NCI-H1436 treated with DMSO at 0.1 percent for 48 hours (cell line): ENCODE results near the gene KCNK6.
"Not testable (repeated sequence)": the region's sequence is repeated elsewhere in the genome, so short reads cannot be mapped to it uniquely, and the experiment has no call there.

Source experiments
- DNase-seq: peaks from one replicate; lab custom pipeline; 2025; lab: John Stamatoyannopoulos, UW

Gene KCNK6

DNA sequence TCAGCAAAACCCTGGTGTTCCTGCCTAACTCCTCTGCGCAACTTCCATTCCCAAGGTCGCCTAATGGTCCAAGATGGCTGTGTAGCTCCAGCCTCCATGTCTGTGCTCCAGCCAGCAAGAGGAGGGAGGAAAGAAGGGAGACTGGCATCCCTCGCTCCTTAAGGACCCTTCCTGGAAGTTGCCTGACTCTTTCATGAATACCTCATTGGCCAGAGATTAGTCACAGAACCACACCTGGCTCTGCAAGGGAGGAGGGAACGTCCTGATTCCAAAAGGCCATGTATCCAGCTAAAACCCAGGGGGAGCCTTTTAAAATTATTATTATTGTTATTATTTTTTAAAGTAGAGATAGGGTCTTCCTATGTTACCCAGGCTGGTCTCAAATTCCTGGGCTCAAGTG is 4.8 kb downstream of the KCNK6 start:
- DNase-seq: no peak

DNA sequence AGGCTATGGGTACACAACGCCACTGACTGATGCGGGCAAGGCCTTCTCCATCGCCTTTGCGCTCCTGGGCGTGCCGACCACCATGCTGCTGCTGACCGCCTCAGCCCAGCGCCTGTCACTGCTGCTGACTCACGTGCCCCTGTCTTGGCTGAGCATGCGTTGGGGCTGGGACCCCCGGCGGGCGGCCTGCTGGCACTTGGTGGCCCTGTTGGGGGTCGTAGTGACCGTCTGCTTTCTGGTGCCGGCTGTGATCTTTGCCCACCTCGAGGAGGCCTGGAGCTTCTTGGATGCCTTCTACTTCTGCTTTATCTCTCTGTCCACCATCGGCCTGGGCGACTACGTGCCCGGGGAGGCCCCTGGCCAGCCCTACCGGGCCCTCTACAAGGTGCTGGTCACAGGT is 6.9 kb downstream of the KCNK6 start:
- DNase-seq: no peak

DNA sequence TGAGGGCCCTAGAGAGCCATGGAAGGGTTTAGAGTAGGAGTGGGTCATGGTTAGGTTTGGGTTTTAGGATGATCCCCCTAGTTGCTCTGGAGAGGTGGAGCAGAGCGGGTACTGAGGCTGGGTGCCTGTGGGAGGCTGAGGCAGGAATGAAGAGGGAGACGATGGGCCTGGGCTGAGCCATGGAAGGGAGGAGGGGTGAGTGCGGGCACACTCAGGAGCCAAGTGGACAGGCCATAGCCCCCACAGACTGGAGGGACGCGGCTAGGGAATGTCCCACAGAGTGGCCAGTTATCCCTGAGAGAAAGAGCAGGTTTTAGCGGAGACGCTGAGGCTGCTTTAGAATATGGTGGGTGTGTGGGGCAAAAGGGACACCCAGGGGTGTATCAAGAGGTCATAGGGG is 10.0 kb downstream of the KCNK6 start:
- no peak for DNase-seq

DNA sequence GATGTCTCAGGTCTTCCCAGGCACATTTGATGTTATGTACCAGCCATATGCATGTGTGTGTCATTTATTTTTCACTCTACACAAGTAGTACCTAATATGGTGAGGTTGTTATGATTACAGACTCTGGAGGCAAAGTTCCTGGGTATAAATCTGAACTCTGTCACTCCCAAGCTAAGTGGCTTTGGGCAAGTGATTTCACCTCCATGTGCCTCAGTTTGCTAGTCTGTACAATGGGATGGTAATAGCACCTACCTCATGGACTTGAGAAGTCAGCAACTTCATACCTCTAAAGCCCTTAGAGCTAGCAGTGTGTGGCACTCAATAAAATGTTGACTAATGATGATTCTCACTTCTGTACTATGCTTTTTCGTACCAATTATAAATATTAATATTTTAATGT is 12.1 kb downstream of the KCNK6 start:
- no peak for DNase-seq

DNA sequence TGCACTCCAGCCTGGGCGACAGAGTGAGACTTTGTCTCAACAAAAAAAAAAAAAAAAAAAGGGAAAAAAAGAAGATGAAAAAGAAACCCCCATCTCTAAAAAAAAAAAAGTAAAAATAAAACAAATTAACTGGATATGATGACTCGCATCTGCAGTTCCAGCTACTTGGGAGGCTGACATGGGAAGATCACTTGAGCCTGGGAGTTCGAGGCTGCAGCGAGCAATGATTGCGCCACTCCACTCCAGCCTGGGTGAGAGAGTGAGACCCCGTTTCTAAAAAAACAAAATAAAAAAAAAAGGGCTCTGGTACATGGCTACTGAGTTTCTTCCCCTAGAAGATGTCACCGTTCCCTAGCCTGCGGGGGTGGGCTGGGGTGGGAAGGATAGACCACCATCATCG is 13.6 kb downstream of the KCNK6 start:
- DNase-seq: no peak

DNA sequence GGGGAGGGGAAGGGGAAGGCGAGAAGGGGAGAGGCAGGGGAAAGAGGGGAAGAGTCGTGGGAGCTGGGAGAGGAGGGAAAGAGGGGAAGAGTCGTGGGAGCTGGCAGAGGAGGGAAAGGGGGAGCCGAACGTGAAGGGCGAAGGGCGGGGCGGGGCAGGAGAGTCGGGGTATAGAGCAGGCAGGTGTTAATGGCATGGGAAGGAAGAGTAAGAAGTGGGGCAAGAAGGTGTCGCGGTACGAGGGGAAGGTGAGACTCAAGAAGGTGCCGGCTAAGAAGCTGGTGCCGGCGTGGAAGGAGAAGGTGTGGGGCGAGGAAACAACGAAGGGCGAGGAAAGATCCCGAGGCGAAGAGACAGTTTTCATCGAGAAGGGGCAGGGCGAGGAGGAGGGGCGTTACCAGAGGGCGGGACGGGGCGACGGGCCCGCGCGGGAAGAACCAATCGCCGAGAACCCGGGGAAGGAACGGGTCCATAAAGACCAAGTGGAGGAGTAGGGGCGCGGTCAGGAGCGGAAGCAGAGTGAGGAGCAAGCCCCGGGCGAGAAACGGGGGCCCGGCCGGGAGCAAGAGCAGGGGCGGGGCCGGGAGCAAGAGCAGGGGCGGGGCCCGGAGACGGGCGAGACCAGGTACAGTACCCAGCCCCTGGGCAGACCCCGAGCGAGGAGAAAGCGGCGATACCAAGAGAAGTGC is 16.4 kb downstream of the KCNK6 start:
- DNase-seq: peak; percentile 91

DNA sequence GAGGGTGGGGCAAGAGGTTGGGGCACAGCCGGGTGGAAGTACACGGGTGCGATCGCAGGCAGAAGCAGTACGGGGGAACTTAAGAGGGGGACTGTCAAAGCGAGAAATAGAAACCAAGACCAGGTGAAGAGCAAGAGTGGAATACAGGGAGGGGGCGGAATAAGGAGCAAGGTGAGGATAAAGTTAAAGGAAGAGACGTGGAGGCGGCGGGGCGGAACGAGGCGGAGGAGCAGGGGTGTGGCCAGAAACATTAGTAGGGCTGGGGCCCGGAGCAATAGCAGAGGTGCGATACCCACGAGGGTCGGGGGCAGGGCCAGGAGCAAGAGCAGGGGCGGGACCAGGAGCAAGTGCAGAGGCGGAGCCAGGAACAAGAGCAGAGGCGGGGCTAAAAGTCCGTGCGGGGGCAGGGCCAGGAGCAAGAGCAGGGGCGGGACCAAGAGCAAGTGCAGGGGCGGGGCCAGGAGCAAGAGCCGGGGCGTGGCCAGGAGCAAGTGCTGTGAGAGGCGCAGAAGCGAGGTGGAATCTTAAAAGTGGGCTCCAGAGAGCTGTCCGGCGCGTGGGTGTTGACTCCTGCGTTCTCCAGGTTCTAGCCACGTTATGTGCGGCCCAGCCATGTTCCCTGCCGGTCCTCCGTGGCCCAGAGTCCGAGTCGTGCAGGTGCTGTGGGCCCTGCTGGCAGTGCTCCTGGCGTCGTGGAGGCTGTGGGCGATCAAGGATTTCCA is 17.2 kb downstream of the KCNK6 start:
- peak; percentile 76 for DNase-seq

DNA sequence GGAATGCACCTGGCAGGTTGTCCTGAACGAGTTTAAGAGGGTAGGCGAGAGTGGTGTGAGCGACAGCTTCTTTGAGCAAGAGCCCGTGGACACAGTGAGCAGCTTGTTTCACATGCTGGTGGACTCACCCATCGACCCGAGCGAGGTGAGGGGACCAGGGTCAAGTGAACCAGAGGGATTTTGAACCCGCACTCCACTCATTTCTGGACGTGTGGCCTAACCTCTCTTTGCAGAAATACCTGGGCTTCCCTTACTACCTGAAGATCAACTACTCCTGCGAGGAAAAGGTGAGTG is 17.7 kb downstream of the KCNK6 start:
- DNase-seq: no peak

DNA sequence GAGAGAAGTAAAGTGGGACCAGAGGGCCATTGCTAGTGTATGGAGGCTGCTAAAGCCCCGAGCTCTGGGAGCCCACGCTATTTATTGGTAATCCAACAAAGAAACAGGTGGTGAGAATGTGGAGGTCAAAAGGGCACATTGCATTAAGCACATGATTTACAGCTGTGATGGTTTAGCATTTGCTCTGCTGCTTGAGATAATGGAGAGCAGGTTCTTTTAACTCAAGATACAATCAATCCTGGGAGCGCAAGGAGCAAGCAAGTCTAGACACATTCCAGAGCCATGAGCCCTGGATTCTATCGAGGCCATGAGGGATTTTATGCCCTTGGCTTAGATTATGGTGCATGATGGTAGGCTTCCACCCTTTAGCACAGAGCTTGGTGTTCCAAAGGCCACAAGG is 19.4 kb downstream of the KCNK6 start:
- not testable (repeated sequence) for DNase-seq

DNA sequence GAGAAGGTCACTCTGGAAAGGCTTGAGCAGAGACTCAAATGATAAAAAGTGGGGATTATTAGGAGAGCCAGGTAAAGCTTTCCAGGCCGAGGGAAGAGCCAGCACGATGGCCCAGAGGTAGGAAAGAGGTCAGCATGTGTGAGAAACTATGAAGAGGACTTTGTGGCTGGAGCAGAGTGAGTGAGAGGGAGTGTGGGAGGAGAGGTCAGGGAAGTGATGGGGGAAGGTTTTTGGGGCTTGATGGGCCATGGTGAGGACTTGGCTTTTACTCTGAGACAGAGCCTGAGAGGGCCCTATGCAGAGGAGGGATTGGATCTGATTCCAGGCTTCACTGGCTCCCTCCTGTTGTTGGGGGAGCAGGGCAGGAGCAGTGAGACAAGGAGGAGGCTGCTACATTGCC is 21.3 kb downstream of the KCNK6 start:
- no peak for DNase-seq

DNA sequence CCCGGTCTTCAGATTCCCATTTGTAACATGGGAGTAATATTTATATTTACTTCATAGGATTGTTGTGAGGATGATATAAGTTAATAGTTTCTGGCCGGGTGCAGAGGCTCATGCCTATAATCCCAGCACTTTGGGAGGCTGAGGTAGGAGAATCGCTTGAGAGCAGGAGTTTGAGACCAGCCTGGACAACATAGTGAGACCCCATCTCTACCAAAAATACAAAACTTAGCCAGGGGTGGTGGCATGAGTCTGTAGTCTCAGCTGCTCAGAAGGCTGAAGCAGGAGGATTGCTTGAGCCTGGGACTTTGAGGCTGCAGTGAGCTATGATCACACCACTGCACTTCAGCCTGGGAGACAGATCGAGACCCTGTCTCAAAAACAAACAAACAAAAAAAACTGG is 27.2 kb downstream of the KCNK6 start:
- no peak for DNase-seq

DNA sequence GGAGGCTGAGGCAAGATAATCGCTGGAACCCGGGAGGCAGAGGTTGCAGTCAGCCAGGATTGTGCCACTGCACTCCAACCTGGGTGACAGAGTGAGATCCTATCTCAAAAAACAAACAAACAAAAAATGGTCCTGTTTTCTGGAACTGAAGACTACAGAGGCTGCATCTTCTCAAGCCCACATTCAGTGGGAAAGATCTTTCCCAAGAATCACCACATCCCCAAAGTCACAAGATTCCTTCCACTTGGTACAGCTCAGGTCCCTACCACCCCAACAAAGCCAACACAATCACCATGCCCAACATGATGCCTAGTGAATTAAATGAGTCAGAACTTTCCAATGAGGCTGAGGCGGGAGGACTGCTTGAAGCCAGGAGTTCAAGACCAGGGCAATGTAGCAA is 31.2 kb downstream of the KCNK6 start:
- no peak for DNase-seq

DNA sequence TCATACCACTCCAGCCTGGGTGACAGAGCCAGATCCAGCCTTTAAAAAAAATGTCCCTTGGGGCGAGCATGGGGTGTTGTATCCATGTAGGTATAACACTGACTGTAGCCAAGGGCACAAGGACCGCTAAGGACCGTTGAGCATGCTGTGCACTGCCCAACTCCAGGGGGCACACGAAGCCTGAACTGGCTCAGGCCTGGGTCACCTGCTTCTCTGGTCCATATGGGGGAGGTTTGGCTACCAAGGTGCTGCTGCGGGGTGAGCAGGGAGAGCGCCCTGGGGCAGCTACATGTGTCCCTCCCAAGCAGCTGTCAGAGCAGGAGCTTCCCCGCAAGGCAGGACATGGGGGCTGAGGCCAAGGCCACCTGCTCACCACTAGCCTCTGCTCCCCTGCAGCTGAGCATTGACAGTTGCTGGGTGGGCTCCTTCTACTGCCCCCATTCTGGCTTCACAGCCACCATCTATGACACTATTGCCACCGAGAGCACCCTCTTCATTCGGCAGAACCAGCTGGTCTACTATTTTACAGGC is 32.3 kb downstream of the KCNK6 start:
- DNase-seq: no peak

DNA sequence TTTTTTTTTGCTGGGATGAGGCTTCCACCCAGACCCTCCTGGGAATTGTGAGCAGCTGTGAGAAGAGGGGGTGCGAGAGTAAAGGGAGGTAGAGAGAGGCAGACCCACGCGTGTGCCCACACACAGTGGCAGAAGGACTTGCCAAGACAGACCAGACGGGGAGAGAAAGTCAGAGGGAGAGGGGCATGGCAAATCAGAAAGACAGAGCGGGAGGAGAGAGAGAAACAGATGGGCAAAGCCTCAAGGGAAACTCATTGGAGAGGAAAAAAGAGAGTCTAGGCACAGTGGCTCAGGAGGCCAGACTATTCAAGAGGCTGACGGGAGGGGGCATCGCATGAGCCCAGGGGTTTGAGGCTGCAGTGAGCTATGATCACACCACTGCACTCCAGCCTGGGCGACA is 33.0 kb downstream of the KCNK6 start:
- DNase-seq: no peak

DNA sequence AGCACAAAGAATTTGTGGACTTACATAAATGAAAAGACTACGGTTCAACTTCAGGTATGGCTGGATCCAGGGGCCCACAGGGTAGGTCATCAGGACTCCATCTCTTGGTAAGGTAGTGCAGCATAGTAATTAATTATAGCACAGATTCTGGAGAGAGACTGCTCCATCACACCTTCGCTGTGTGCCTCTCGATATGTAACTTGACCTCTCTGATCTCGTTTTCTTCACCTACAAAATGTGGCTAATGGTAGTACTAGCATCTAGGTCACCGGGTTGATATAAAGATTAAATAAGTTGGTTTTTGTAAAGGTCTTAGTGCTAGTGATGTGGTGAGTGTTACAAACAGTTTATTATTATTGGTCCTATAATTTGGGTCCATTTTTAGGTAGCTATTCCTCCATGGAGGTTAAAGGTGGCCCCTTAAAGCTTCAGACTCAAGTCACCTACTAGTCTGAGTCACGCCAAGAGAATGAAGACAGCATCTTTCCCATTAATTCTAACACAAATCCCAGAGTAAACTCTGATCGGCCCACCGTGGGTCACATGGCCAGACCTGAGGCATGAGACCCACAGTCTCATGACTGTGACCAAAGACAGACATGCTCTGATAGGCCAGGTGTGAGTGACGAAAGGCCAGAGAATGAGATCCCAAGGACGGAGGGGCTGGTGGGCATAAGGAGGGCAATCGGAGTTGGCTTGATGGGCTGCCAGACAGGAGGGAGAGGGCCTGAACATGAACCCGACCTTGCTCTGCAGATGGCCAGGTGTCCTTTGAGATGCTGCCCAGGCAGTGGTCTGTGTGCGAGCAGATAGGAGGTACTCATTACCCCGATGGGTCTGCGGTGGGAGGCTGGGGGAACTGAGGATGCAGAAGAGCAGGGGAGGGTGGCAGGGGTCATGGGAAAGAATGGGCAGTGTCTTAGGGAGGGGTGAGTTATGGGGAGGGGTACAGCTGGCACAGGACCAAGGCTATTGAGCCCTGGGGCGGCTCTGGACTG is 36.4 kb downstream of the KCNK6 start:
- DNase-seq: no peak

DNA sequence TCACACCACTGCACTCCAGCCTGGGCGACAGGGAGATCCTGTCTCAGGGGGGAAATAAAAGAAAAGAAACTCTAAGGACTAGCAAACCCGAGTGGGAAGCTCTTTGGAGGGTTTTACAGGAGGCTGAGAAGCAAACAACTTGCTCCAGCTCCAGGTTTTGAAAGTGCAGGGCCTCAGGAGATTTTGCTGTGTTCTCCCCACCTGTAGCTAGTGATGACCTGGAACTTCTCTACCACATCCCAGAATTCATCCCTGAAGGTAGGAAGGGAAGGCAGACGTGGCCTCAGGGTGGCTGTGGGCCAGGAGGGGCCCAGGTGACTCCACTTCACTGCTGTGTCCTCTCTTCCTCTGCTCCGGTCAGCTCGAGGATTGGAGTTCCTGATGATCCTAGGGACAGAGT is 38.4 kb downstream of the KCNK6 start:
- DNase-seq: no peak

DNA sequence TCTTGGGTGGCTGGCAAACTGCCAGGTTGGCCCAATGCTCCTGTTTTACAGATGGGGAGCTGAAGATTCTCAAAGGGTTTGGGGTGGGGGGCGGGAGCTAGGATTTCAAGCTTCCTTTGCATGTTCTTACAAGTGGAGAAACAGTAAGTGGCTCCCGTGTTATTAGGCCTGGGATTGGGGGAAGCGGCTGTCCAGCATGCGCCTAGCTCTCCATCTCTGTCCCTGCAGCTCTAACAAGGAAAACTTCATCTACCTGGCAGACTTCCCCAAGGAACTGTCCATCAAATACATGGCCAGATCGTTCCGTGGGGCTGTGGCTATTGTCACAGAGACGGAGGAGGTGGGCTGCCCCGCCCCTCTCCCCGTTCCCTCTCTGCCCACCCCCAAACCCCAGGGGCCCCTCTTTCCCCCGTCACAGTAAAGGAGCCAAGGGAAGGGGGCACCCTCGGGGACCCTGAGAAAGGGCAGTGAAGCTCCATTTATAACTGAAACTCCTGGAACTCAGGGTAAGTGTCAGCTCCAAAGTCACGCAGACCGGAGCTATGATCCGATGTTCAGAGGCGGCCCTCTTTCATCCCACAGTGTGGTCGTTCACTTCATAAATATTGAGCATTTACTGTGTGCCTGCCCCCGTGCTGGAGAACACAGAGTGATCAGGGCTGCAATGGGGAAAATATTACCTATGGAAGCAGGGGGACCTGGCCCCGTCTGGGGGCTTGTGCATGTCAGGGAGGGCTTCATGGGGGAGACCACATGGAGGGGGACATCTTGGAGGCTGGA is 39.8 kb downstream of the KCNK6 start:
- DNase-seq: no peak

DNA sequence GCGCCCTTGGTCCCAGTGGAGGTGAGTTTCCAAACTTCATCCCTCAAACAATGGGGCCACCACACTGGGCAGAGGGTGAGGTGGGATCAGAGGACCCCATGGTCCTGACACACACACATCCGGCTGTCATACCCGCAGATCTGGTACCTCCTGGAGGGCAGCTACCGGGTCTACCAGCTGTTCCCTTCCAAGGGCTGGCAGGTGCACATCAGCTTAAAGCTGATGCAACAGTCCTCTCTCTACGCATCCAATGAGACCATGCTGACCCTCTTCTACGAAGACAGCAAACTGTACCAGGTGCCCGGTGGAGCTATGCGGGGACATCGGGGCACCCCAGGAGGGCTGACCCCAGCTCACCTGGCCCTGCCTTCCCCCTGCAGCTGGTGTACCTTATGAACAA is 40.7 kb downstream of the KCNK6 start:
- no peak for DNase-seq

DNA sequence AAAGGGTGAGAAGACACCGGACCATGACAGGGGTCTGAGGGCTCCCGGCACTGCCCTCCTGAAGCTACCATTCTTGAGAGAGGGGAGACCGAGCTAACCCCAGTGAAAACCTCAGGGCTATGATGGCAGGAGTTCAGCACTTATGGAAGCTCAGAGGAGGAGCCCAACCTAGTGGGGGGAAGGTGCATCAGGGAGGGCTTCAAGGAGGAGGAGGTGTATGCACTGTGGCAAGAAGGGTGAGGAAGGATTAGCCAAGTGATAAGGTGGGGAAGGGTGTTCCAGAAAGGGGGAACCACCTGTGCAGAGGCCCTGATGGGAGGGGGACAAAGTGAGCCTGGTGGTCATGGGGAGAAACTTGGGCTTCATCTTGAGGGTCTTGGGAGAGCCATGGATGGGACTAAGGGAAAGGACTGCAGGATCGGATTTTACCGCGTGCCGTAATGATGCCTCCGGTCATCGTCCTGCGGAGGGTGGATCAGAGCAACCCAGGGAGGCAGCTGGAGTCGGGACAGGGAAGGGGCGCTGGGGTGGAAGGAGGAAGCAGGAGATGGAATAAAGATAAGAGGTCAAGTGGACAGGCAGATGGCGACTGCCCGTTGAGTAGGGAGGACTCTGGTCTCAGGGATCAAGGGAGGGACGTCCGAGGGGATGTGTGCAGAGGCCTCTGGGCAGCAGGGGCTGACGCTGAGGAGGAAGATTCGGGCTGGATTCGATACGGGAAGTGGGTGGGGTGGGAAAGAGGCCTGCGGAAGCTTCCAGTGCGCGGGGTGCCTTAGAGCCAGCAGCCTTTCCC is 41.4 kb downstream of the KCNK6 start:
- no peak for DNase-seq

DNA sequence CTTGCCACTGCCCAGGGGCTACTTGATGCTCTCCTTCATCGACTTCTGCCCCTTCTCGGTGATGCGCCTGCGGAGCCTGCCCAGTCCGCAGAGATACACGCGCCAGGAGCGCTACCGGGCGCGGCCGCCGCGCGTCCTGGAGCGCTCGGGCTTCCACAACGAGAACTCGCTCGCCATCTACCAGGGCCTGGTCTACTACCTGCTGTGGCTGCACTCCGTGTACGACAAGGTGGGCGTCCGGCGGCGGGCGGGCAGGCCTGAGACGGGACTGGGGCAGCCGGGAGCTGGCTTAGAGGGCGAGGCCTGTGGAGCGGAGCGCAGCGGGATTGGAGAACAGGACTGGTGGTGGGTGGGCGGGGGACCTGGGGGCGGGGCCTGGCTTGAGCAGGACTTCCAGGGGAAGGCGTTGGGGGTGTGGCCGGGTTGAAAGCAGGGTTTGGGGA is 42.0 kb downstream of the KCNK6 start:
- peak; percentile 56 for DNase-seq
